Prostate gland (tissue), 2 donors: ENCODE data around the gene MAMLD1.

Experiments
- POLR2AphosphoS5 ChIP-seq: sonication (generic); formaldehyde crosslinking; IDR thresholded peaks from one replicate; pipeline ENCODE4 v1.6.1; 2017; ENCODE audit warnings: antibody characterized with exemption
- TF ChIP-seq, protein P1 (sequence below), 4 experiments: fragments of 200-600 bp in 2 of 4; fragments of 450-650 bp in 2 of 4; sonication (generic) in 2 of 4; IDR thresholded peaks; 1 replicate in 3 of 4; 2 replicates in 1 of 4; pipeline ENCODE4 v1.5.1; 2016 to 2019; ENCODE audit warnings: antibody characterized with exemption in 4 of 4, mild to moderate bottlenecking in 2 of 4, moderate library complexity in 2 of 4

DNA sequence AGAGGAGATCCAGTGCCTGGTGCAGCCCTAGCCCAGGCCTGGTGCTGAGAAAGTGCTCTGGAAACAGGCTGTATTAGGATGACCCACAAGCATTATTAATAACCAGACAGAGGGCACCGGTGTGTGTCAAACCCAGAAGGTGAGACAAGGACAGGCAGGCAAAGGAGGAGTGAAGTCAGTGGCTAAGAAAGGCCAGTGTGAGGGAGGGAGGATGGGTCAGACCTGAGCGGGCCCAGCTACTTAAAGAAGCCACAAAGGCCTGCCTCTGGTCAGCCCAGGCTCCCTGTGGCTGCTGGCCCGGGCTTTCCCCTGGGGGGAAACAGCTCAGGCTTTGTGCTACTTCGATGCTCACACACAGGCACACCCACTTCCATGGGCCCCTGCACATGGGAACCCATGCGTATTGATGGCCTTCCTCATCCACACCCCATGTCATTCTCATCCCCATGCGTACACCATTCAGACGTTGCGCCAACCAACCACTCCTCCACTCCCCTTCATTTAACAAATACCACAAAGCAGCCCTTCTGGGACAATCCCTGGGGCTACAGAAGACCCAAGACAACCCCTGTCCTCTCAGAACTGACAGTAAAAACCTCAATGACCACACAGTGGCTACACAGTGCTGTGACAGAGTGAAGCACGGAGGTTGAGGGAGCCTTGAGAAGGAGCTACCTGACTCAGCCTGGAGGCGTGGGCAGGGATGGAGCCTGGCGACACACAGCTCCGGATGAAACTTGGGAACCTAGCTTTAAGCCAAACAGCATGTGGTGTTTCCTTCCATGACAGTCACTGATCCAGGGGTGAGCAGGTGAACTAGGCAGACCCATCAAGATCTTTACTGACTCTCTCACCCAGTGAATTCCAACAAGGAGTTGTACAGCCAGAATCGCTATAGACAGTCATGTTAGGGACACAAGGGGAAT, 180.4 kb downstream of the MAMLD1 start:
- TF ChIP-seq, protein P1, sequence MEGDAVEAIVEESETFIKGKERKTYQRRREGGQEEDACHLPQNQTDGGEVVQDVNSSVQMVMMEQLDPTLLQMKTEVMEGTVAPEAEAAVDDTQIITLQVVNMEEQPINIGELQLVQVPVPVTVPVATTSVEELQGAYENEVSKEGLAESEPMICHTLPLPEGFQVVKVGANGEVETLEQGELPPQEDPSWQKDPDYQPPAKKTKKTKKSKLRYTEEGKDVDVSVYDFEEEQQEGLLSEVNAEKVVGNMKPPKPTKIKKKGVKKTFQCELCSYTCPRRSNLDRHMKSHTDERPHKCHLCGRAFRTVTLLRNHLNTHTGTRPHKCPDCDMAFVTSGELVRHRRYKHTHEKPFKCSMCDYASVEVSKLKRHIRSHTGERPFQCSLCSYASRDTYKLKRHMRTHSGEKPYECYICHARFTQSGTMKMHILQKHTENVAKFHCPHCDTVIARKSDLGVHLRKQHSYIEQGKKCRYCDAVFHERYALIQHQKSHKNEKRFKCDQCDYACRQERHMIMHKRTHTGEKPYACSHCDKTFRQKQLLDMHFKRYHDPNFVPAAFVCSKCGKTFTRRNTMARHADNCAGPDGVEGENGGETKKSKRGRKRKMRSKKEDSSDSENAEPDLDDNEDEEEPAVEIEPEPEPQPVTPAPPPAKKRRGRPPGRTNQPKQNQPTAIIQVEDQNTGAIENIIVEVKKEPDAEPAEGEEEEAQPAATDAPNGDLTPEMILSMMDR (IDR thresholded peaks at IDR 0.05), result no peak
- TF ChIP-seq POLR2AphosphoS5, result no peak
